K562 (cell line): Measurements from ENCODE around the gene BBX. TPM values are rescaled to one million over a fixed set of nuclear protein-coding genes. Genes with fewer than 3 reads are reported as not detected.

ENCODE experiments used
- ATAC-seq: fragments of 200-7000 bp; cut with Tn5 transposase; 3 replicates; pipeline ENCODE4 v1.9.1; 2020; ENCODE audit warnings: moderate library complexity
- BruUV-seq: library from RNA; stranded (reverse); fragments of 400-500 nt; replicated peaks from 2 replicates; lab custom pipeline; 2021; lab: Mats Ljungman, UMichigan
- CTCF ChIA-PET: fragments of 300-600 bp; formaldehyde crosslinking; extraction: SDS; loops from one replicate; lab custom pipeline; 2021; ENCODE audit warnings: low intra/inter-chr PET ratio; lab: Yijun Ruan, JAX
- POLR2A ChIA-PET: fragments of 300-600, 350-650 bp; sonication (Branson Sonifier 250); formaldehyde crosslinking; extraction: SDS; loops from one replicate; lab custom pipeline; 2021; ENCODE audit warnings: antibody characterized with exemption, inconsistent platforms; lab: Yijun Ruan, JAX
- DNase-seq, 4 experiments: peaks; one replicate each; pipeline versions ENCODE4 v3.0.0 to v3.0.0-alpha.2; 2011 to 2018; ENCODE audit warnings: low spot score in 3 of 4, mixed read lengths in 3 of 4; ENCODE audit errors: extremely low read depth in 1 of 4
- FAIRE-seq: peaks from 2 replicates; lab custom pipeline; 2011; peaks lifted over from hg19 to GRCh38; lab: Jason Lieb, UNC
- H2AFZ ChIP-seq: 2 replicates; pipeline ENCODE4 v1.6.0; 2011; ENCODE audit warnings: low read depth, low read length, control low read depth, inconsistent platforms
- H3K27ac ChIP-seq: fragments of 200-600 bp; 3 replicates; pipeline ENCODE4 v1.8.0; 2011; ENCODE audit warnings: low read depth, mild to moderate bottlenecking, control low read depth, inconsistent platforms, low read length, moderate library complexity, mixed read lengths; ENCODE audit errors: extremely low read depth
- H3K27me3 ChIP-seq, 2 experiments: fragments of 300-600 bp in 1 of 2; 2 replicates in 1 of 2; 3 replicates in 1 of 2; pipeline versions ENCODE4 v1.6.0 to v1.8.0; 2011; ENCODE audit warnings: inconsistent platforms in 2 of 2, low read length in 2 of 2, mild to moderate bottlenecking in 1 of 2, mixed read lengths in 1 of 2, moderate library complexity in 1 of 2; ENCODE audit not compliant: control insufficient read depth in 2 of 2, insufficient read depth in 2 of 2
- H3K36me3 ChIP-seq: fragments of 300-600 bp; 3 replicates; pipeline ENCODE4 v1.8.0; 2011; ENCODE audit warnings: mild to moderate bottlenecking, low read length, inconsistent platforms; ENCODE audit not compliant: control insufficient read depth, insufficient read depth
- H3K4me1 ChIP-seq, 2 experiments: fragments of 200-600 bp in 1 of 2; replicated peaks in 1 of 2; 2 replicates in 1 of 2; 3 replicates in 1 of 2; pipeline versions ENCODE4 v1.5.1 to v1.8.0; 2011; ENCODE audit warnings: inconsistent platforms in 2 of 2, low read length in 2 of 2, mild to moderate bottlenecking in 1 of 2, mixed read lengths in 1 of 2, moderate library complexity in 1 of 2; ENCODE audit not compliant: control insufficient read depth in 2 of 2, insufficient read depth in 2 of 2
- H3K4me2 ChIP-seq: 2 replicates; pipeline ENCODE4 v1.6.1; 2011; ENCODE audit warnings: low read length, control low read depth, inconsistent platforms, mixed read lengths; ENCODE audit not compliant: insufficient read depth
- H3K4me3 ChIP-seq: fragments of 200-600 bp; sonication (generic), shearing (Covaris generic); 2 replicates; pipeline ENCODE4 v1.5.1; 2016; ENCODE audit warnings: control low read depth, inconsistent platforms
- H3K79me2 ChIP-seq: fragments of 200-600 bp; 3 replicates; pipeline ENCODE4 v1.8.0; 2011; ENCODE audit warnings: low read length, inconsistent platforms; ENCODE audit not compliant: control insufficient read depth, insufficient read depth
- H3K9ac ChIP-seq, 2 experiments: 2 replicates each; pipeline versions ENCODE4 v1.6.0 to v1.6.1; 2011; ENCODE audit warnings: low read depth in 2 of 2, low read length in 2 of 2, control low read depth in 1 of 2, inconsistent platforms in 1 of 2, mild to moderate bottlenecking in 1 of 2, mixed read lengths in 1 of 2; ENCODE audit not compliant: insufficient read depth in 1 of 2
- H3K9me1 ChIP-seq: one replicate; pipeline ENCODE4 v1.6.0; 2011; ENCODE audit warnings: inconsistent platforms, mild to moderate bottlenecking, low read length, moderate library complexity; ENCODE audit not compliant: control insufficient read depth, insufficient read depth
- H3K9me3 ChIP-seq: replicated peaks from 2 replicates; pipeline ENCODE4 v1.5.1; 2011; ENCODE audit warnings: low read depth, low read length, inconsistent platforms; ENCODE audit not compliant: control insufficient read depth, insufficient read depth
- H4K20me1 ChIP-seq: replicated peaks from 2 replicates; pipeline ENCODE4 v1.6.1; 2011; ENCODE audit warnings: low read length, inconsistent platforms, mixed read lengths; ENCODE audit not compliant: control insufficient read depth, insufficient read depth
- ARID1B ChIP-seq: fragments of 450-650 bp; IDR thresholded peaks from 2 replicates; pipeline ENCODE4 v1.6.1; 2016; ENCODE audit warnings: antibody characterized with exemption, mild to moderate bottlenecking, inconsistent platforms
- CHAMP1 ChIP-seq: fragments of 450-650 bp; IDR thresholded peaks from 2 replicates; pipeline ENCODE4 v1.6.1; 2016; ENCODE audit warnings: mild to moderate bottlenecking
- EWSR1 ChIP-seq: fragments of 450-650 bp; IDR thresholded peaks from 2 replicates; pipeline ENCODE4 v1.6.1; 2018; ENCODE audit warnings: borderline replicate concordance, mild to moderate bottlenecking, low read depth, moderate library complexity; ENCODE audit not compliant: partially characterized antibody
- MYC ChIP-seq, 2 experiments: fragments of 250-450 bp in 1 of 2; sonication (Bioruptor Pico) in 1 of 2; IDR thresholded peaks; 2 replicates each; pipeline versions ENCODE4 v1.5.1 to v1.6.1; 2012 to 2021; ENCODE audit warnings: low read depth in 2 of 2, borderline replicate concordance in 1 of 2, improper control_type of control experiment in 1 of 2, low read length in 1 of 2, mild to moderate bottlenecking in 1 of 2, moderate library complexity in 1 of 2
- RB1 ChIP-seq: fragments of 450-650 bp; IDR thresholded peaks from 2 replicates; pipeline ENCODE4 v1.6.1; 2017; ENCODE audit warnings: low read depth, mild to moderate bottlenecking
- RBBP5 ChIP-seq: fragments of 200-600 bp; sonication (generic); IDR thresholded peaks from 2 replicates; pipeline ENCODE4 v1.6.1; 2012; ENCODE audit warnings: borderline replicate concordance, mild to moderate bottlenecking, low read length, control low read depth, inconsistent platforms; ENCODE audit not compliant: insufficient read depth, poor library complexity, severe bottlenecking
- TAF15 ChIP-seq: fragments of 200-400 bp; formaldehyde crosslinking; IDR thresholded peaks from 2 replicates; pipeline ENCODE4 v1.6.1; 2017; ENCODE audit warnings: mild to moderate bottlenecking, low read depth, low read length, moderate library complexity
- ZNF124 ChIP-seq: sonication (generic); formaldehyde crosslinking; IDR thresholded peaks from 2 replicates; pipeline ENCODE4 v1.8.1; 2022; ENCODE audit warnings: missing genetic modification reagents
- ZNF165 ChIP-seq: fragments of 250-450 bp; sonication (Bioruptor Pico); IDR thresholded peaks from 2 replicates; pipeline ENCODE4 v1.4.0; 2020; ENCODE audit warnings: borderline replicate concordance
- ZNF174 ChIP-seq: fragments of 250-450 bp; sonication (Bioruptor Pico); IDR thresholded peaks from 2 replicates; pipeline ENCODE4 v1.4.0; 2020; ENCODE audit warnings: mild to moderate bottlenecking
- ZNF699 ChIP-seq: fragments of 250-450 bp; sonication (Bioruptor Pico); IDR thresholded peaks from 2 replicates; pipeline ENCODE4 v1.8.0; 2021; ENCODE audit warnings: mild to moderate bottlenecking, moderate library complexity; ENCODE audit not compliant: insufficient replicate concordance
- WGBS: fragments of 100-300 bp; shearing (Covaris generic); methylation state at CpG from one replicate; pipeline ENCODE4 v1.1.6; 2016; ENCODE audit warnings: low coverage, mixed read lengths; ENCODE audit not compliant: insufficient coverage; ENCODE audit errors: missing lambda C conversion rate; 5-methylcytosine and 5-hydroxymethylcytosine counted together
- in situ Hi-C: fragments of 300-500 bp; cut with MboI; formaldehyde crosslinking; loops from 4 replicates; pipeline ENCODE4 v1.15.0; 2018; ENCODE audit warnings: inconsistent platforms, mixed read lengths
- intact Hi-C: fragments of 100-400 bp; cut with micrococcal nuclease; formaldehyde crosslinking; loops from 2 replicates; pipeline ENCODE4 v1.14.2; 2022
- polyA plus RNA-seq, 8 experiments: library from polyadenylated mRNA; depleted of rRNA in 4 of 8; stranded (reverse) in 5 of 8; unstranded in 3 of 8; fragments of >200 nt; fragmentation: Nextera tagmentation in 2 of 8; fragmentation: Illumina TruSeq in 1 of 8; extraction: Ambion mirVana in 2 of 8; extraction: Trizol in 1 of 8; gene quantifications; 2 replicates each; pipeline versions ENCODE4 v1.2.1 to v1.2.3, GENCODE V29; 2011 to 2014; ENCODE audit warnings: inconsistent platforms in 1 of 8, missing spikeins in 1 of 8
- total RNA-seq, 7 experiments: library from RNA; depleted of rRNA in 6 of 7; stranded (reverse); fragments of >200 nt in 6 of 7; fragmentation: Illumina TruSeq in 2 of 7; extraction: Trizol in 2 of 7; gene quantifications; 2 replicates each; pipeline versions ENCODE4 v1.2.1 to v1.2.3, GENCODE V29; 2011 to 2021; ENCODE audit warnings: low replicate concordance in 1 of 7
- TF ChIP-seq, protein P1 (sequence below): fragments of 450-650 bp; IDR thresholded peaks from 2 replicates; pipeline ENCODE4 v1.6.1; 2018; ENCODE audit not compliant: partially characterized antibody
- TF ChIP-seq, protein P2 (sequence below): sonication (generic); IDR thresholded peaks from 2 replicates; pipeline ENCODE4 v1.6.1; 2016

The BBX gene
- total and polyA plus RNA-seq, 9 of the 15 experiments (the other 6 are each of a cell fraction or from before 2014, with no cell fraction given) = 4.9 to 19.5 (median 11.8) TPM

- in situ Hi-C loops = no loop called here
- no TSS peak for BruUV-seq
- WGBS = 25% methylated on average over 2 of the region's 4 CpGs
- TF ChIP-seq ZNF699 (CRISPR knock-in tag) (no peak), CHAMP1 (no peak), RBBP5 (no peak), MYC (IDR thresholded peaks at IDR 0.05; ENCODE audit: low read depth, low read length) (no peak), MYC (CRISPR knock-in tag; IDR thresholded peaks at IDR 0.05; ENCODE audit: borderline replicate concordance, low read depth) (no peak), ZNF165 (CRISPR knock-in tag) (no peak), RB1 (no peak), EWSR1 (no peak), ZNF174 (no peak), TAF15 (no peak), ARID1B (0 out of 2 replicates have a peak, but pooled peaks have one; percentile 11), ZNF124 (CRISPR knock-in tag) (no peak)
- TF ChIP-seq, protein P1, sequence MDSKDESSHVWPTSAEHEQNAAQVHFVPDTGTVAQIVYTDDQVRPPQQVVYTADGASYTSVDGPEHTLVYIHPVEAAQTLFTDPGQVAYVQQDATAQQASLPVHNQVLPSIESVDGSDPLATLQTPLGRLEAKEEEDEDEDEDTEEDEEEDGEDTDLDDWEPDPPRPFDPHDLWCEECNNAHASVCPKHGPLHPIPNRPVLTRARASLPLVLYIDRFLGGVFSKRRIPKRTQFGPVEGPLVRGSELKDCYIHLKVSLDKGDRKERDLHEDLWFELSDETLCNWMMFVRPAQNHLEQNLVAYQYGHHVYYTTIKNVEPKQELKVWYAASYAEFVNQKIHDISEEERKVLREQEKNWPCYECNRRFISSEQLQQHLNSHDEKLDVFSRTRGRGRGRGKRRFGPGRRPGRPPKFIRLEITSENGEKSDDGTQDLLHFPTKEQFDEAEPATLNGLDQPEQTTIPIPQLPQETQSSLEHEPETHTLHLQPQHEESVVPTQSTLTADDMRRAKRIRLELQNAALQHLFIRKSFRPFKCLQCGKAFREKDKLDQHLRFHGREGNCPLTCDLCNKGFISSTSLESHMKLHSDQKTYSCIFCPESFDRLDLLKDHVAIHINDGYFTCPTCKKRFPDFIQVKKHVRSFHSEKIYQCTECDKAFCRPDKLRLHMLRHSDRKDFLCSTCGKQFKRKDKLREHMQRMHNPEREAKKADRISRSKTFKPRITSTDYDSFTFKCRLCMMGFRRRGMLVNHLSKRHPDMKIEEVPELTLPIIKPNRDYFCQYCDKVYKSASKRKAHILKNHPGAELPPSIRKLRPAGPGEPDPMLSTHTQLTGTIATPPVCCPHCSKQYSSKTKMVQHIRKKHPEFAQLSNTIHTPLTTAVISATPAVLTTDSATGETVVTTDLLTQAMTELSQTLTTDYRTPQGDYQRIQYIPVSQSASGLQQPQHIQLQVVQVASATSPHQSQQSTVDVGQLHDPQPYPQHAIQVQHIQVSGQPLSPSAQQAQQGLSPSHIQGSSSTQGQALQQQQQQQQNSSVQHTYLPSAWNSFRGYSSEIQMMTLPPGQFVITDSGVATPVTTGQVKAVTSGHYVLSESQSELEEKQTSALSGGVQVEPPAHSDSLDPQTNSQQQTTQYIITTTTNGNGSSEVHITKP = peak; percentile 82
- TF ChIP-seq, protein P2, sequence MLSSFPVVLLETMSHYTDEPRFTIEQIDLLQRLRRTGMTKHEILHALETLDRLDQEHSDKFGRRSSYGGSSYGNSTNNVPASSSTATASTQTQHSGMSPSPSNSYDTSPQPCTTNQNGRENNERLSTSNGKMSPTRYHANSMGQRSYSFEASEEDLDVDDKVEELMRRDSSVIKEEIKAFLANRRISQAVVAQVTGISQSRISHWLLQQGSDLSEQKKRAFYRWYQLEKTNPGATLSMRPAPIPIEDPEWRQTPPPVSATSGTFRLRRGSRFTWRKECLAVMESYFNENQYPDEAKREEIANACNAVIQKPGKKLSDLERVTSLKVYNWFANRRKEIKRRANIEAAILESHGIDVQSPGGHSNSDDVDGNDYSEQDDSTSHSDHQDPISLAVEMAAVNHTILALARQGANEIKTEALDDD = peak; percentile 52; the same call in 1 of the 2 replicates
- Histone ChIP-seq H3K27me3 (no peaks in the 10 kb centered on the region), H4K20me1 (no peaks in the 10 kb centered on the region), H3K36me3 (no peaks in the 10 kb centered on the region), H3K4me3 (no peak overlapping the region), H3K4me2 (no peak overlapping the region), H3K9ac (no peak overlapping the region), H3K79me2 (peaks cover 18% of the 10 kb centered on the region), H3K9me3 (no peaks in the 10 kb centered on the region), H3K4me1 (peaks cover 5 to 11% of the 10 kb centered on the region in 2 experiments; a peak in 4 of 5 replicates), H3K9me1 (no peaks in the 10 kb centered on the region), H2AFZ (no peak overlapping the region), H3K27ac (no peak overlapping the region)
- intact Hi-C loops = loop anchor here (5.0 kb wide), 1 partner anchor 88 kb away; no protein-coding TSS in a partner anchor
- no peak for ATAC-seq
- no peak for FAIRE-seq
- ChIA-PET CTCF (no interaction called here), POLR2A (no interaction called here)
- peak in 1 of 4 experiments; percentile 9 for DNase-seq
Measured at GRCh38 chr3:107520535-107520934, 2.2 kb upstream of the BBX start.
